Ramos (cell line): Measurements from ENCODE around the gene CUX1.

Experiments
- in situ Hi-C: fragments of 300-500 bp; cut with MboI; formaldehyde crosslinking; loops from one replicate; pipeline ENCODE4 v1.14.3; 2022; ENCODE audit warnings: low sequenced_read_pairs; ENCODE audit not compliant: unreplicated experiment

The CUX1 gene

DNA sequence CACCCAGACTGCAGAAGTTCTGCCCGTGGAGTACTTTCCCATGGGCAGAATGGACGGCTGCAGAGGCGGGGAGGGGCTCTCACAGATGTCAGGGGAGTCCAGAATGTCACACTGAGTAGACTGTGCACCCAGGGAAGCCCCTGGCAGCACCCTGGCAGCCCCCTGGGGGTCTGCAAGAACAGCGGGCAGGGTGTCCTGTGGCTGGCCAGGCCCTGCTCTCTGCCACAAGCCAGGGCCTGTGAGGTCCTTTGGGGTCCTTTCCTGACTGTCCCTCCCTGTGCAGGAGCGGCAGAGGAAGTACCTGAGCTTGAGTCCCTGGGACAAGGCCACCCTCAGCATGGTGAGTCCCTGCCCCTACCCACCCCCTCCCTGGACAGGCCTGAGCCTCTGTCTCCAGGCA lies 463.1 kb downstream of the CUX1 start:
- in situ Hi-C loops: loop anchor here (5.0 kb wide), 1 partner anchor 112 kb away; no protein-coding TSS in a partner anchor

- in situ Hi-C loops: loop anchor here (5.0 kb wide), 1 partner anchor 111 kb away; no protein-coding TSS in a partner anchor
Measured at GRCh38 chr7:102281785-102282184, 464.4 kb downstream of the CUX1 start.

- in situ Hi-C loops: loop anchor here (5.0 kb wide), 1 partner anchor 110 kb away; no protein-coding TSS in a partner anchor
Measured at GRCh38 chr7:102282465-102283362, 465.3 kb downstream of the CUX1 start.

DNA sequence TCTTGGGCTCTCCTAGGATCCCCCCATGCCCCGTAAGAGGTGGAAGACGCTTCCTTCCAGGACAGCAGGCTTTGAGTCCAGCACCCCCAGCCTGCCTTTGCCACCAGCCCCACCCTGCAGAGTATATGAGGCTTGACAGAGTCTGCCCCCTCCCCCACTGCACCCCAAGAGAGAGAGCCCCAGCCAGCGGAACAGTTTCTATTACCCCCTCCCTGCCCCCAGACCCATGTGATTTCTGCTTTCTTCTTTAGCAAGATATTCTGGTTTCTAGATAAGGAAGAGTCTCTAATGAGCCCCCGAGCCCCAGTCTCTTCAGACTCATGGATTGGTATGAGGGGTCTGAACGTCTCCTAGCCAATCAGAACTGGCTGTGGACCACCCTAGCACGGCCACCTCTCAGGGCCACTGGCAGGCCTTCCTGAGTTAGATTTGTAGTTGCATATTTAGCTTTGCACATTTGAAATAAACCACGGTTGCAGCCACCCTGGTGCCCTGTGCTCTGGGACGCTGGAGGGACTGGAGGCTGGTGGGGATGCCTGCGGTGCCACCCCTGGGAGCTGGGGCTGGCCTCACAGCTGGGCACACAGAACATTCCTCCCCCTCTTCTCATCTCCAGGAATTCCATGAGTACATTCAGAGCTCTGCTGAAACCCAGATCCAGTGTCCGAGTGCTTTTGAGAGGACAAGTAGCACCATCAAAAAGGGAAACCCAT lies 466.2 kb downstream of the CUX1 start:
- in situ Hi-C loops: loop anchor here (5.0 kb wide), 1 partner anchor 109 kb away; no protein-coding TSS in a partner anchor

DNA sequence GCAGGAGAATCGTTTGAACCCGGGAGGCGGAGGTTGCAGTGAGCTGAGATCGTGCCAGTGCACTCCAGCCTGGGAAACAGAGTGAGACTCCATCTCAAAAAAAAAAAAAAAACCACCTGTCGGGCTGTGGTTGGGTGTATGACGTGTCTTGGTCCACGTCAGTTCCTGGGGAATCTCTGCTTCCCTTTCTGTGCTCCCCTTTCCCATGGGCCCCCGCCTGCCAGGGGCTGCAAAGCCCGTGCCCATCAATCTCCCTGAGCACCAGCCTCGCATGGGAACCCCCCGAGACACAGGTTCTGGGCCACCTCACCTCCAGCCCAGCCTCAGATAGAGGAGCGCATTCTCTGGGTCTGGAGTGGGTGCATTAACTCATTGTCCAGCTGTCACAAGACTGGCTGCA lies 467.0 kb downstream of the CUX1 start:
- in situ Hi-C loops: loop anchor here (5.0 kb wide), 1 partner anchor 108 kb away; no protein-coding TSS in a partner anchor

DNA sequence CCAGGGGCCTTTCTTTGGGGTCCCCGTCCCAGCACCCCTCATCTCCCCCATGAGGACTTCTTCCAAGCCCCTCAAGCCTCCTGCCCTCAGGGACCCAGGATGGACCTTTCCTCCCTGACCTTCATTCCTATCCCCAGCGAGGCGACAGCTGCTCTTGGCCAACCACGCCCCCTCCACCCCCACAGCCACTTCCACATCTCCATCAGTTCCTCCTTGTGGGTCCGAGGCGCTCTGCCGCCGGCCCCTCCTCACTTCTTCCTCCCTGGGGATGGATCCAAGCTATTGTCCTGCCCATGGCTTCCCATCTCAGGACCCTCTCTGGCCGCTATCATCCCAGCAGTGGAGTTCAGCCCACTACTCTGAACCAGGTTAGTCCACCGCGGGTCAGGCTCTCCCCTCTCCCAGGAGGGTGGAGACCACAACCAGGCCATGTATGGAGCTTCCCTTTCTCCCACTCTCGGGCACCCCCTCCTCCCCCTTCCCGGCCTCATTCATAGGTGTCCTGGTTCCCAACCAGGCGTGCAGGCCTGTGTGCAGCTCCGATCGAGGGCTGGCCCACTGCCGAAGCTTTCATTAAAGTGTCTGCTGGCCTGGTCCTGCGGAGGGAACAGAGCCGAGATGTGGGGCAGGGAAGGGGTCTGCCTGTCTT lies 467.6 kb downstream of the CUX1 start:
- in situ Hi-C loops: loop anchor here (5.0 kb wide), 1 partner anchor 107 kb away; no protein-coding TSS in a partner anchor

GRCh38 chr7:102285540-102286236 lies 468.3 kb downstream of the CUX1 start:
- in situ Hi-C loops: no loop called here

DNA sequence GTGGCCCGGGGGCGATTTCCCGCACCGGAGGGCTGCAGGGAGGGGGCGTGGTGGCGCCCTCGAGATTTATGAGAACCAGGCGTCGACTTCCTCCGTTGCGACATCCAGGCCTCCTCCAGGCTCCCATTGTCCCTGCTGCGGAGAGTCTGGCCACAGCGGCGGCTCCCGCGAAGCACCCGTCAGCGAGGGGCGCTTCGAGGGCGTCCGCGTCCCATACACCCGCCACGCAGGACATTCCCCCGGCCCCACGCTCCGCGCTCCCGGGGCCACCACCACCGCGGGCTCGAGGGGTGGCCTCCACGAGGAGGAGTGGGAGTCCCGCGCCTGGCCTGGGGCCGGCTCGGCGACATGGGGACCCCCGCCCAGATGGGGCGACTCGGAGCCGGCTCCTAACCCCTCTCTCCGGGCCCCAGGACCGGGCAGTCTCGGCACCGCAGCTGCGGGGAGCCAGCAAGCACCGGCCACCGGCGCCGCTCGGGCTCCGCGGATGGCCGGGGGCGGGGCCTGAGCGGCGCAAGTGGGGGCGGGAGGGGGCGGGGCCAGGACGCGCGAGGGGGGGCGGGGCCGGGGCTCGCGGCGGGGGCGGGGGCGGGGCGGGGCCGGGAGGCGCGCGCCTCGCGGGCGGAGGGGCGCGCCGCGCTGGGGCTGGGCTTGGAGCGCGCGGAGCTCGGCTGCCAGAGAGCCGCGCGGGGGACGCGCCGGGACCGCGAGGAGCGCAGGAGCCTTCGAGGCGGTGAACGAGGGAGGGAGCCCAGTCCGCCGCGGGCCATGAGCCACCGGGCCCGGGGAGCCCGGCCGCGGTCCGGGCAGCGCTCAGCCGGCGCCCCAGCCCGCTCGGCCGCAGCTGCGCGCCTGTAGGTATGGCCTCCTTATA lies 469.0 kb downstream of the CUX1 start, which contains the start of gene SH2B2:
Gene SH2B2, plus strand, starts transcription at position 632 of the 874 bp plus-strand sequence. CDS start 13,683 bp downstream, outside the sequence.
- in situ Hi-C loops: no loop called here

GRCh38 chr7:102287111-102287980 lies 469.9 kb downstream of the CUX1 start:
- in situ Hi-C loops: no loop called here

GRCh38 chr7:102287981-102288278 lies 470.5 kb downstream of the CUX1 start:
- in situ Hi-C loops: no loop called here

GRCh38 chr7:102288285-102288930 lies 471.0 kb downstream of the CUX1 start:
- in situ Hi-C loops: no loop called here

- in situ Hi-C loops: no loop called here
Measured at GRCh38 chr7:102289057-102289456, 471.6 kb downstream of the CUX1 start.

DNA sequence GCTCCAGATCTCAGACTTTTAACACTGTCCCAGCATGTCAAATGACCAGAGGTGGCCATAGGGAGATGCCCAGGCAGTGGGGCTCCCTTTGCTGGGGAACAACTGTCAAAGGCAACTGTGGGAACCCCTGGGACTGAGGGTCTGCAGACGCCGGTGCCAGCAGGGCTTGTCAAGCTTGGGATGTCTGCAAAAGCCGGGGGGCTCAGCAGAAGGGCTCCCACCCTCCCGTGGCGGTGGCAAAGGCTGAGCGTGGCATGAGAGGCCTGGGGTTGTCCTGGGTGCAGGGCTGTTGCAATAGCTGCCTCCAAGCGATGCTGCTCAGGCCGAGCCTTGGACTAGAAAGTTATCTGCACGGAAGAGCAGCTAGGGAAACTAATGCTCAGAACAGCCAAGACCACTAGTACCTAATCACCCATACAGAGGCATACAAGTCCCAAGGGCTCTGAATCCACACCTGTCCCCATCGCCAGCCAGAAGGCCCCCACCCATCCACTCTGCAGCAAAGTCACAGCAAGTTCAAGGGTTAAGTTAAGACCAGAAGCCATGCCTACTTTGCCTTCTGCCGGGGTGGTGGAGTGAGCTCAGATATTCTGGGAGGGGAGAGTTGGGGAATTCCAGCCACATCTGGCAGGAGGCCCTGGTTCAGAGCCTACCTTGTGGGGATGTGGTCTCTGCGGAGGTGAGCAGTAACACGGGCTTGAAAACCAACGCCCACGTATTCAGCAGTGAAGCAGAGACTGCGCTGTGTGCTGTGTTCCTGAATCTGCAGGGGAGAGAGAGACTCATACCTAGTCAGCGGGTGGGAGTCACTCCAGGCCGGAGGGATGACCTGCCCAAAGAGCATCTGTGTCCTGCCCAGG lies 473.9 kb downstream of the CUX1 start:
- in situ Hi-C loops: no loop called here

DNA sequence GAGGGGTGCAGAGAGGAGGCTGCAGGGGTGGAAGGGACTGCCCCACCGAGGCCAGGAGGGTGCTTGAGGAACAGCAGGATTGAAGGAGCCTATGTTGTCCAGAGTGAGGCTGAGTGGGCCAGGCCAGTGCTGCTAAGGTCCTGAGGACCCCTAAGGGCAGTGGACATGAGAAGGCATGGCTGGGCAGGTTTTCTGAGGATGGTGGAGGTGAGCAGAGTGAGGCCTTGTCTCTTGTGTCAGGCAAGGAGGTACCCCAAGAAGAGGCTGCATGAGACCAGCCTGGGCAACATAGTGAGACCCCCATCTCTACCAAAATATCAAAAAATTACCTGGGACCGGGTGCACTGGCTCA lies 474.5 kb downstream of the CUX1 start:
- in situ Hi-C loops: no loop called here

- in situ Hi-C loops: no loop called here
Measured at GRCh38 chr7:102292813-102293798, 475.7 kb downstream of the CUX1 start.

DNA sequence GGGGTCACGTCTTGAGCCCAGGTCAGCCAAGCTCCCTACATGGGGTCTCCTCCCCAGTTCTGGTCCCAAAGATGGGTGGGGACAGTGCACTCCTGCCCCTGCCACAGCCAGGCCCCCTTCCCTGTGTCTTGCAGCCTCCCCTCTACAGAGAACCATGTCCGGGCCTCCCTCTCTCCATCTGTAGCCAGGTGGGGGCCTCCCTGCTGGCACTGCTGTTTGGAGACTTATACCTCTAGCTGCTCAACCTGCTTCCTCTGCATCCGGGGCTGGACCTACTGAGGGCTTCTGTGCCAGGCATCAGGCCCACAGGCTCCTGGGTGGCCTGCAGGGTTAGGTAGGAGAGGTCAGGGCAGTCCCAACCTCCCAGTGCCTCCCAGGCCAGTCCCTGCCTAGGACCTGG lies 477.2 kb downstream of the CUX1 start:
- in situ Hi-C loops: no loop called here
